ENCODE data around the gene ASNS.
"Not testable (repeated sequence)": the region's sequence is repeated elsewhere in the genome, so short reads cannot be mapped to it uniquely, and the experiment has no call there.

ASNS gene

GRCh38 chr7:97872025-97872669 is at the start of gene ASNS:
ASNS (minus strand) TSS chr7:97872408; CDS start chr7:97869156, 3,252 bp downstream.
- in situ Hi-C loops (cut with MboI; ENCODE audit: low sequenced_read_pairs): no loop called here

DNA sequence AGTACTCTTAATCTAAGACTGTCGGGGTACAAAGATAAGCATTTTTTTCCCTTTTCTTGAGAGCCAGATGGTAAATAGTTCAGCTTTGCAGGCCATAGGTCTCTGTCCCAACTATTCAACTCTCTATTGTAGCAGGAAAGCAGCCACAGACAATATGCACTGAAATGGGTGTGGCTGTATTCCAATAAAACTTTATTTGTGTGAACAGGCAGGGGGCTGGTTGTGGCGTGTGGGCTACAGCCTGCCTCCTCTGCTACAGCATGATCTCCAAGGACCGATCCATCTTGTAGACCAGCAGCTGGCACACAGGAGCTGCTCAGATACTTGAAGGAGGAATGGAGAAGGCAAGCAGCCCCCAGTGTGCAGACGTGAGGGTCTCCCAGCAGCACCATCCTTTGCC is 49.0 kb upstream of the ASNS start:
- in situ Hi-C loops (cut with MboI; ENCODE audit: low sequenced_read_pairs): not testable (repeated sequence)

DNA sequence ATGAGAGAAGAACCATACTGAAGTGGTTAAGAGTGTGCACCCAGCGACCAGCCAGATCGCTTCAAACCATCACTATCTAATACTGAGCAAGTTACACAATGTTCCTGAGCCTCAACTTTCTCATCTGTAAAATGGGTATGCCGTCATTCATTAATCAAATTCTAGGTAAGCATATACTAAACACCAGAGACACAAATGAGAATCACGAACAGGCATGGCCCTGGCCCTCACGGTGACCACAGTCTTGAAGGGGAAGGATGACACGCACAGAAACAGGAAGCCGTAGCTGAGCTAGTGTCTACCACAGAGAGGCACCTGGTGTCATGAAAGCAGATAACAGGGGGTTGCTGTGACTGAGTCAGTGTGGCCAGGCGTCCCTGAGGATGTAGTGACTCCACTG is 43.1 kb upstream of the ASNS start:
- in situ Hi-C loops (cut with MboI; ENCODE audit: low sequenced_read_pairs): not testable (repeated sequence)

DNA sequence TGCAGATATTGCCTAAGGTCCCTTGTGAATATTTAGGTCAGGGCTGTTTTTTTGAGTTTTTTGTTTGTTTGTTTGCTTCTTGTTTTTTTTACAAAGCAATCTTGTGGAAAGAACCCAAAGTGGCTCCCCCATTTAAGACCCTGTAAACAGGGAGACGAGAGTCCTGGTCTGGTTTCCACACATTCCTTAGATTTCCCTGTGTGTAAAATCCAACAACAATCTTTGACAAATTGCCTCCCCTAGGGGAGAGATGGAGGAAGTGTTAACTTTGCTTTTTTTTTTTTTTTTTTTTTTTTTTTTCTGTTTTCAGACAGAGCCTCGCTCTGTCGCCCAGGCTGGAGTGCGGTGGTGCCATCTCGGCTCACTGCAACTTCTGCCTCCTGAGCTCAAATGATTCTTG is 40.1 kb upstream of the ASNS start:
- in situ Hi-C loops (cut with MboI; ENCODE audit: low sequenced_read_pairs): not testable (repeated sequence)

GRCh38 chr7:97896893-97897292 is 24.7 kb upstream of the ASNS start:
- in situ Hi-C loops (cut with MboI; ENCODE audit: low sequenced_read_pairs): not testable (repeated sequence)

DNA sequence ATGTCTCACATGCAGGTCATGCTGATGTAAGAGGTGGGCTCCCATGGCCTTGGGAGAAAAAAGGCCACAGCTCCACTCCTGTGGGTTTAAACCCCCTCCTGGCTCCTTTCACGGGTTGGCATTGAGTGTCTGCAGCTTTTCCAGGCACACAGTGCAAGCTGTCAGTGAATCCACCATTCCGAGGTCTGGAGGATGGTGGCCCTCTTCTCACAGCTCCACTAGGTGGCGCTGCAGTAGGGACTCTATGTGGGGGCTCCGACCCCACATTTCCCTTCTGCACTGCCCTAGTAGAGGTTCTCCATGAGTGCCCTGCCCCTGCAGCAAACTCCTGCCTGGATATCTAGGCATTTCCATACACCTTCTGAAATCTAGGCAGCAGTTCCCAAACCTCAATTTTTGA is 19.5 kb upstream of the ASNS start:
- in situ Hi-C loops (cut with MboI; ENCODE audit: low sequenced_read_pairs): not testable (repeated sequence)

- in situ Hi-C loops (cut with MboI; ENCODE audit: low sequenced_read_pairs): not testable (repeated sequence)
These were observed 7.3 kb upstream of the ASNS start for GRCh38 chr7:97879527-97879926.

GRCh38 chr7:97874894-97875293 is 2.7 kb upstream of the ASNS start:
- in situ Hi-C loops (cut with MboI; ENCODE audit: low sequenced_read_pairs): not testable (repeated sequence)

DNA sequence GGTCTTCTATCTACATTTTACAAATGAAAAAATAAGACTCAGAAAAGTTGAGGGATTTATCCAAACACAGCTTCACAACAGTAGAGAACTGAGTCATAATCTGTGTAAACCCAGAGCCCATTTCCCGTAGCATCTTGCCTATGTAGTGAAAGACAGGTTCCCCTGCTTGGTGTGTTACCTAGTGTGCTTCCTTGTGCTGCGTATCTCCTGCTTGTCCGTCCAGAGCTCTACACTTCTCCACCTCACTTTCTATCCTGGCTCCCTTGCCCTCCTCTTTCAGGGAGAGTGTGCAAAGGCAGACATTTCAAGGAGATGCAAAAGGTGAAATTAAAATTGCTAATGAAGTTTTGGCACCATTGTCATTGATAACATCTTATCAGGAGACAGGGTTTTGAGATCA is 1.4 kb upstream of the ASNS start:
- in situ Hi-C loops (cut with MboI; ENCODE audit: low sequenced_read_pairs): no loop called here

DNA sequence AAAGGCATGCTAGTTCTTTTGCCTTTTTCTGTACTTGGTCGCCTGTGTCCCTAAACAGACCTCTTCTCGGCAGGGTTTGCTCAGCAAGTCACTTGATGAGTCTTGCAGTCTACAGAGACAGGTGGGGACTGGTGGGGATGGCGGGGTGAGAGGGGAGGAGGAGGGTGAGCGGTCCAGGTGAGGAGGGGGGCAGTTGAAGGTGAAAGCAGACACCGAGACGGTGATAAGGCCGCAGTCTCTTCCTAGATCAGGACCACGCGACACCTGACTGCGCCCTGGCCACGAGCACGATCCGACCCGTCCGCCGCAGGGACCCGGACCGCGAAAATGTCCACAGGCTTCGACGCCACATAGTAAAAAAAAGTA is 566 bp downstream of the ASNS start:
- in situ Hi-C loops (cut with MboI; ENCODE audit: low sequenced_read_pairs): no loop called here

- in situ Hi-C loops (cut with MboI; ENCODE audit: low sequenced_read_pairs): no loop called here
These were observed 3.4 kb downstream of the ASNS start for GRCh38 chr7:97868788-97869187.

DNA sequence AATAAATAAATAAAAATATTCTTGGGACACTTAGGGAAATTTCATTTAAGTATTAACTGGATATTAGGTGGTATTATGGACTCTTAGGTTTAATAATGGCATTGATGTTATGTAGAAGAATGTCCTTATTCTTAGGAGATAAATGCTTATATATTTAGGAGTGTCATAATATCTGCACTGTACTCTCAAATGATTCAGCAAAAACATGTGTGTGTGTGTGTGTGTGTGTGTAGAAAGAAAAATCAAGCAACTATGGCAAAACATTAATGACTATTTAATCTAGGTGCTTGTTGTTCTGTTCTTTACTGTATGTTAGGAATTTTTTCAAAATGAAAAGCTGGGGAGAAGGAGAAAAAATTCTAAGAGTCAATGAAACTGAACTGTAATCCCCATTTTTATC is 3.9 kb downstream of the ASNS start:
- in situ Hi-C loops (cut with MboI; ENCODE audit: low sequenced_read_pairs): no loop called here

- in situ Hi-C loops (cut with MboI; ENCODE audit: low sequenced_read_pairs): no loop called here
These were observed 7.1 kb downstream of the ASNS start for GRCh38 chr7:97865104-97865503.

- in situ Hi-C loops (cut with MboI; ENCODE audit: low sequenced_read_pairs): no loop called here
These were observed 12.5 kb downstream of the ASNS start for GRCh38 chr7:97859606-97860204.

GRCh38 chr7:97858221-97858620 is 14.0 kb downstream of the ASNS start:
- in situ Hi-C loops (cut with MboI; ENCODE audit: low sequenced_read_pairs): no loop called here

DNA sequence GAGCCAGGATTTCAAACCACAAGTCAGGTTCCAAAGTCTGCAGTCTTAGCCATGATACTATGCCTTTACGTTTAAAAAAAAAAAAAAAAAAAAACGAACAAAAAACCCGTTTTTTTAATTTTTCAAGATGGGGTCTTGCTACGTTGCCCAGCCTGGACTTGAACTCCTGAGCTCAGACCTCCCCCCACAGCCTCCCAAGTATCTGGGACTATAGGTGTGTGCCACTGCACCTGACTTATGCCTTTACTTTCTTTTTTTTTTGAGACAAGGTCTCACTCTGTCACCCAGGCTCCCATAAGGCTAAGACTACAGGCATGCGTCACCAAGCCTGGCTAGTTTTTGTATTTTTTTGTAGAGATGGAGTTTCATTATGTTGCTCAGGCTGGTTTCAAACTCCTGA is 14.7 kb downstream of the ASNS start:
- in situ Hi-C loops (cut with MboI; ENCODE audit: low sequenced_read_pairs): no loop called here

DNA sequence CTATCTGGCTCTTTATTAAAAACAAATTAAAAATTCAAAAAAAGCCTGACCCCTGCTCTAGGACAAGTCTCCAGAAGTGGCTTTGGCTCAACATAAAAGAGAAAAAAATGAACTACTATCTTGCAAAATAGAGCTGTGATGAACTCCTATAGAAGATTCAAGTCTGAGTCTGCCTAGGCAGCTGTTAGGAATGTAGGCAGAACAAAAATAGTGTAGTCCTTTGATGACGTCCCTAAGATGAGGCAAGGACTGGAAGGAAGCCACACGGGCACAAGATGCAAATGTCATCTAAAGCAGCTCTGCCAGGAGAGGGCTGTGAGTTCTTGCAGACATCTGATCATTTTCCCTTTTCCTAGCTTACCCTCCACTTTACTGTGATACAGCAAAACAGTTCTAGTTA is 20.5 kb downstream of the ASNS start:
- in situ Hi-C loops (cut with MboI; ENCODE audit: low sequenced_read_pairs): no loop called here

DNA sequence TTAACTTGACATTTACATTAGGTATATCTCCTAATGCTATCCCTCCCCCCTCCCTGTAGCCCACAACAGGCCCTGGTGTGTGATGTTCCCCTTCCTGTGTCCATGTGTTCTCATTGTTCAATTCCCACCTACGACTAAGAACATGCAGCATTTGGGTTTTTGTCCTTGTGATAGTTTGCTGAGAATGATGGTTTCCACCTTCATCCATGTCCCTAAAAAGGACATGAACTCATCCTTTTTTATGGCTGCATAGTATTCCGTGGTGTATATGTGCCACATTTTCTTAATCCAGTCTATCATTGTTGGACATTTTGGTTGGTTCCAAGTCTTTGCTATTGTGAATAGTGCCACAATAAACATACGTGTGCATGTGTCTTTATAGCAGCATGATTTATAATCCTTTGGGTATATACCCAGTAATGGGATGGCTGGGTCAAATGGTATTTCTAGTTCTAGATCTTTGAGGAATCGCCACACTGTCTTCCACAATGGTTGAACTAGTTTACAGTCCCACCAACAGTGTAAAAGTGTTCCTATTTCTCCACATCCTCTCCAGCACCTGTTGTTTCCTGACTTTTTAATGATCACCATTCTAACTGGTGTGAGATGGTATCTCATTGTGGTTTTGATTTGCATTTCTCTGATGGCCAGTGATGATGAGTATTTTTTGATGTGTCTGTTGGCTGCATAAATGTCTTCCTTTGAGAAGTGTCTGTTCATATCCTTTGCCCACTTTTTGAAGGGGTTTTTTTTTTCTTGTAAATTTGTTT is 21.8 kb downstream of the ASNS start:
- in situ Hi-C loops (cut with MboI; ENCODE audit: low sequenced_read_pairs): not testable (repeated sequence)

DNA sequence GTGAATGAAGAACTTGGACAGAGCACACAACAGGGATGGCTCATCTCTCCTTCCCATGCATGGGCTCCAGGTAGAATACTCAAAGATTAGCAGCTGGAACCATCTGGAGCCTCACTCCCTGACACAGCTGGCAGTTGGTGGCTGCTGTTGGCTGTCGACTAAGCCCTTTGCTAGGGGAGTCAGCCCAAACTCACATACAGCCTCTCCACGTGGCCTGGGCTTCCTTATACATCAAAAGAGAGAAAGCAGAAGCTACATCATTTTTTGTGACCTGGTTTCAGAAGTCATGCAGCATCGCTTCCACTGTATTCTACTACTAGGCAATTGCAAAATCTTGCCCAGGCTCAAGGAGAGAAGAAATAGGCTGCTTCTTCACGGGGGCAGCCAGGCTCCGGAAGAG is 24.4 kb downstream of the ASNS start:
- in situ Hi-C loops (cut with MboI; ENCODE audit: low sequenced_read_pairs): no loop called here

- in situ Hi-C loops (cut with MboI; ENCODE audit: low sequenced_read_pairs): no loop called here
These were observed 25.3 kb downstream of the ASNS start for GRCh38 chr7:97846945-97847344.

DNA sequence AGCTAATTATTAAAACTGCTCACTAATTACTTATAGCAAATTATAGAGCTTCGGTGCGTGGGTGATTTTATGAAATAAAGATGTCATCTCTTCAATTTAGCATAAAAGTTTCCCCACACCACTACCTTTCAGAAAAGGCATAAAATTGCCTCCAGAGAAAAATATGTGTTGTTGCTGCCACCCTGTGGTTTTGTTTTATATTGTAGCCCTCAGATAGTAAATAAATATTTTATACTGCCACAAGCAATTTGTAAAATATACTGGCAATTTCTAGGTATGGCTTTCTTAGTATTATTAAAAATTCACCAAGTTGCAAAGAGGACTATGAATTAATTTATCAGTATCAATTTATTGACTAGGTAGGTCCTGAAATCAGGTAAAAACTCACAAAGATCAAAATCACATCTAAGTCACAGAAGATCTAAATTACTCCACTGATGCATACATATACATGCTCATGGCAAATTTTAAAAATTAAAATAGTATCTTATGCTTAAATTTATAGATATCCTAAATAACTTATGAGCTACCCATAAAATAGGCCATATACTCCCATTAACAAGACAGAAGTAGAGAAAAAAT is 26.5 kb downstream of the ASNS start:
- in situ Hi-C loops (cut with MboI; ENCODE audit: low sequenced_read_pairs): no loop called here

DNA sequence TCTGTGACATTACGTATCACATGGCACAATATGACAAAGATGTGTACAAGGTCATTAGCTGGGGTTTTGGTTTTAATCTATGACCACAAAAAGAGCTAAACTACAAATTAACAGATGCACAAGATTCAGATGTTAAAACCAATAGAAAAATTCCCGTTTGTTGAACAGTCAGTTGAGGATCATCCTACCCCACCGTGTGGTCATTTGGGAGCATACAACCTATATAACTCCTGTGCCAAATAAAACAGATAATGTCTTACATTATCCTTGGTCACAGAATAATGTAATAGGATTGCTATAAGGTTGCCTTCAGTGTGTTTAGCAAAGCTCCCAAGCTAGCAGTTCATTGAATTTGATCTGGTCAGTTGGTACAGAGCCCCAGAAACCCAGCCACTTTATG is 28.2 kb downstream of the ASNS start:
- in situ Hi-C loops (cut with MboI; ENCODE audit: low sequenced_read_pairs): no loop called here

Data from hTERT RPE-1 (cell line).